Skeletal muscle cell (primary cell): ENCODE data around the gene TMEM198.

Source experiments
- DNase-seq: peaks from one replicate; pipeline ENCODE4 v3.0.0-alpha.2; 2010; ENCODE audit warnings: low read depth
- H3K4me3 ChIP-seq: 2 replicates; pipeline ENCODE4 v1.5.1; 2011; ENCODE audit warnings: low read depth, mild to moderate bottlenecking, control low read depth, low read length, moderate library complexity

TMEM198 gene

DNA sequence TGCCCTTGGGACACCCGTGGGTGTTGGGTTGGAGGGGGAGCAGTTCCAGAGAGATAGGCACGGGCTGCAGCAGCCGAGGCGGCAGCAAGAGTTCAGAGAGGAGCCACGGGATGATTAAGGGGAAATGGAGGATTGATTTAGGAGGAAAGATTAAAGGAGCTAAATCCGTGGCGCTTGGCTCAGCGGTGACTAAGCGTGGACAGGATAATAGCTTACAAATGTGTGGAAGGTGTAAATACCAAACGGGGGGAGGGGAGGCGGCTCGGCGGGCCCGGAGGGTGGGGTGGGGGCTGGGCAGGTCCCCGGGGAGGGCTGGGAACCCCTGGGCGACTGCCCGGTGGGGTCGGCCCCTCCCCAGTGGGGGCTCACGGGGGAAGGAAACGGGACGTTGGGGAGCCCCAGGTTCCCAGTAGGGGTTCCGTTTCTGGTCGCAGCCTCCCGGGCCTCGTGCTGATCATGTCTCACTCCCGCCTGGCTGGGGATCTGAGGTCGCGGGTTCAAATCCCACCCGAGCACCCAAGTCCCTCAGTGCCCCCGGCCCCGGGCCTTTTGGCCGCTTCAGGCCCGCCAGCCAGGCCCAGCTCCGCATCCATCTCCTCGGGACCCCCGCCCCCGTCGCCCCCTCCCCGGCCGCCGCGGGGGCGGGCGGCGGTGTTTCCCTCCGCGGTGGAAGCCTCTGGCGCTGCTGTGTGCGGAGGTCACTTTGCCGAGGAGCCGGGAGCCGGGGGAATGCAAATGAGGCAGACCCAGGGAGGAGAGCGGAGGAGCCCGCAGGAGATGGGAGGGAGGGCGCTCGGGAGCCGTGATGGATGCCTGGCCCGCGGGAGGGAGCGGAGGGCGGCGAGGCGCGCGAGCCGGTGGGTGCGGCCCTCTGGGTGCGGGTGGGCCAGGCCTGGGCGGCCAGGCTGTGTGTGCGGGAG is 21.5 kb upstream of the TMEM198 start:
- no peak for DNase-seq
- peak overlapping the region; percentile 25 for H3K4me3 ChIP-seq

DNA sequence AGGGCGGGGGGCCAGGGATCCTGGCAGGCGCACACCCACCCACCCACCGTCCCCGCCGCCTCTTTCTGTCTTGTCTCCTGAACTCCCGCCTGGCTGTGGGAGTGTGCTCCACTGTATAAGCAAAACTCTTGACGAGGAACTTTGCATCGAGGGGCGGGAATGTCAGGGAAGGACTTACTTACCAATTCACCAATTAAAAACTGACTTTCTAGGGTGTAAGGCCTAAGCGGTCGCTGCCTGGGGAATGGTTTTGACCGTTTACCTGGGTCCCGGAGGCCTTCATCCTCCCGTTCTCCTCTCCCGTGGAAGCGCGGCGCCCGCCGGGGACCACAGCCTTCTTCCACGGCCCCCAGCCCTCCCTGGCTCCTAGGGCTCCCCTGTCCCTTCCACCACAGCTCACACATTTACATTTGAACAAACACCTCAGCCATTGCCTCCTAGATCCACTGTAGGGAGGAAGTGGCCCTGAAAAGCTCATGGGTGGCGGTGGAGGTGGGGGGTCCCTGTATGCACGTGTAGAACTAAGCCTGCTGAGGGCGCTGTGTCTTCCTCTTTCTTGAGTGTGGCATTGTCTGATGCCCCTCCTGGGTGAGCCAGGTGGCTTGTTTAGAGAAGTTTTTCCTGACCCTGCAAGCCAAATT is 20.7 kb upstream of the TMEM198 start:
- DNase-seq, result no peak
- no peak overlapping the region for H3K4me3 ChIP-seq

DNA sequence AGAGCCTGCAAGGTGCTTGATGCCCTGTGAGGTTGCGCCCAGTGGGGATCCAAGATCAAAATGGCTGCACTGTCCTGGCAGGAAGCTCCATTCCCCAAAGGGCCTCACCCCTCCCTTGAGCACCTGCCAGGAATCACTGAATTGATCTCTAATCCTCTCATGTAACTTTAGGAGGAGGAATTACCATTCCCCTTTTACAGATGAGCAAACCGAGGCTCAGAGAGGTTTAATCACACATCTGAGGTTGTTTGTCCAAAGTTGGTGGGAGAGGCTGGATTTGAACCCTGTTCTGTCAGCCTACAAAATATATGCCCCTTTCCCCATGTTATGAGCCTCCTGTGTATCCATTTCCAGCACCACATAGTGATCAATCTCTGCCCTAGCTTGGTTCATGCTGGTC is 19.0 kb upstream of the TMEM198 start:
- no peak for DNase-seq
- no peak overlapping the region for H3K4me3 ChIP-seq

DNA sequence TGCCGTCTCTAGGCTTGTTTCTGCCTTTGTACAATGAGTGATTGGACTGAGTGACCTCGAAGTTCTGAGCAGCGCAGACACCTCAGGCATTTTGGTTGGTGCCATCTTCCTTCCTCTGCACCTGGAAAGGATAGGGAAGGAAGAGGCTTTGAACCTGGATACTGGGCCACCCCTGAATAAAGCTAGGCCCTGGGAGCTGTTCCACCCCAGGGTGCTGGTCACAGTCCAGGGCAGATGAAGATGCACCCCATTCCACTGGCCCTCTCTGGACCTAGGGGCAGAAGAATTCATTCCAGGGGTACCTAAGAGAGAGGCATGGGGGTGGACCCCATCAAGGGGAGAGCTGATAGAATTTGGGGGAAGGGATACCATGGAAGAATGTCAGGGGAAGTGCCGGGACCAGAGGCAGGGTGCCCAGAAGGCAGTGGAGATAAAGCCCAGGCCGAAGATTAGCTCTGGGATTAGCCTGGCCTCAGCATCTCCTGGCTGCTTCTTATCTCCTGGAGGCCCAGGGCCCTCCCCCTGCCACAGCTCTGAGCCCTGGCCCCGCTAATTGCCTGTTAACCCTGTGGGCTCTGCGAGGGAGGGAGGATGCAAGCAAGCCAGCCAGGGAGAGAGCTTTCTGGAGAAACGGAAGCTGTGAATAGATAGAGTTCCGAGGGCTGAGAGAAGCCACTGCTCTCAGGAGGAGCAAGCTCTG is 18.1 kb upstream of the TMEM198 start:
- no peak overlapping the region for H3K4me3 ChIP-seq
- DNase-seq, result no peak

DNA sequence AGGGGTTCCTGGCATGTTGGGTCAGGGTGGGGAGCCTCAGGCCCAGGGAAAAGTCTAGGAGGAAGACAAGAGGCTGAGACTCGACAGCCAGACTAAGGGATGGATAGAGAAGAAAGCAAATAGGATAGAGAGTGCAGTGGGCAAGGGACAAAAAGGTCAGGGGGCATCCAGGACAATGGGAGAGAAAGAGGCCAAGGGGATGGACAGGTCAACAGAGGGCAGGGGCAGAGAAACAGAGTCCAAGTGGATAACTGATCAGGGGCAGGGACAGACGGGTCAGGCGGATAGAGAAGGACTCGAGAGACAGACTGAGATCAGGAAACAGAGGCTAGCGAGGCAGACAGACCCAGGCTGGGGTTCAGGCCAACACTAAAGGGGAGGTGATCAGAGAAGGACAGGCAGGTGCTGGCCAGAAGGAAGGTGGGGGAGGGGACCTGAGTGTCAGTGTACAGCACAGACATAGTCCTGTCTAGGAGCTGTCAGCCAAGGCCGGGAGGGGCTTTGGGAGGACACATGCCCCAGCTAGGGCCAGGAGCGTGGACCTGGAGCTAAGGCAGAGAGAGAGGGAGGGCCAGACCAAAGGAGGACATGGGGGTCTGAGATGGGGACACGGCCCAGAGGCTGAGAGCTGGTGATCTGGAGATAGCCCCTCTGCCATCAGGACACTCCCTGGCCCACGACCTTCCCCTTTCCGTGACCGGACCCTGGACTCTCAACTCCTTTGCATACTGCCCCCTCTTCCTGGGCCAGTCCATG is 17.3 kb upstream of the TMEM198 start:
- DNase-seq, result no peak
- H3K4me3 ChIP-seq, result no peak overlapping the region

DNA sequence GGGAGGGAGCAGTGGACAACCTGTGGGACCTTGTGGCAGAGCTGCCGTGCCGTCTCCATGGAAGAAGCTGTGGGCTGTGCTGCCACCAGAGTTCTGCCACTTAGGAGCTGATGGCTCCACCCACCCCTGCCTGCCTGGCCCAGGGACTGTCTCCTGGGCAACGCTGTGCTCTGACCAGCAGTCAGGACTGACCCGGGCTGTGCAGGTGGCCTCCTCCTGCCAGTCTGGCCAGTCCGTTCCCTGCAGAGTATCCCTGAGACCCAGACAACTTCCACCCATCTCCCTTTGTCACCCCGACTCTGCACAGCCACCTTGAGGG is 16.8 kb upstream of the TMEM198 start:
- no peak for DNase-seq
- H3K4me3 ChIP-seq, result no peak overlapping the region

DNA sequence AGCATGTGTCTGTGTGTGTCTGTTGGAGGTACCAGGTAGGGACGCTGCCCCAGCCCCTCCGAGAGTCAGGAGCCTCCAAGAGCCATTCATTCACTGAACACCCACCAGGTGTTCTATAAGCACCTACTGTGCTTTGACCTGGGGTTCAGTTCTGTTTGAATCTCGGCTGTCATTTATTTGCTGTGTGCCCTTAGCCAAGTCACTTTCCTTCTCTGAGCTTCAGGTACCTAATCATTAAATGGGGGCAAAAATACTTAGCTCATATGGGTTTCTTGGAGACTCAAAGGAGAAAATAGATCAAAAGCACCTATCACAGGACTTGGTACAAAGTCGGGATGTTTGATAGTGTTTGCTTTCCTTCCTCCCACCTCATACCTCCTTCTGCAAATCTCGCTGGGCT is 16.4 kb upstream of the TMEM198 start:
- no peak for DNase-seq
- no peak overlapping the region for H3K4me3 ChIP-seq

DNA sequence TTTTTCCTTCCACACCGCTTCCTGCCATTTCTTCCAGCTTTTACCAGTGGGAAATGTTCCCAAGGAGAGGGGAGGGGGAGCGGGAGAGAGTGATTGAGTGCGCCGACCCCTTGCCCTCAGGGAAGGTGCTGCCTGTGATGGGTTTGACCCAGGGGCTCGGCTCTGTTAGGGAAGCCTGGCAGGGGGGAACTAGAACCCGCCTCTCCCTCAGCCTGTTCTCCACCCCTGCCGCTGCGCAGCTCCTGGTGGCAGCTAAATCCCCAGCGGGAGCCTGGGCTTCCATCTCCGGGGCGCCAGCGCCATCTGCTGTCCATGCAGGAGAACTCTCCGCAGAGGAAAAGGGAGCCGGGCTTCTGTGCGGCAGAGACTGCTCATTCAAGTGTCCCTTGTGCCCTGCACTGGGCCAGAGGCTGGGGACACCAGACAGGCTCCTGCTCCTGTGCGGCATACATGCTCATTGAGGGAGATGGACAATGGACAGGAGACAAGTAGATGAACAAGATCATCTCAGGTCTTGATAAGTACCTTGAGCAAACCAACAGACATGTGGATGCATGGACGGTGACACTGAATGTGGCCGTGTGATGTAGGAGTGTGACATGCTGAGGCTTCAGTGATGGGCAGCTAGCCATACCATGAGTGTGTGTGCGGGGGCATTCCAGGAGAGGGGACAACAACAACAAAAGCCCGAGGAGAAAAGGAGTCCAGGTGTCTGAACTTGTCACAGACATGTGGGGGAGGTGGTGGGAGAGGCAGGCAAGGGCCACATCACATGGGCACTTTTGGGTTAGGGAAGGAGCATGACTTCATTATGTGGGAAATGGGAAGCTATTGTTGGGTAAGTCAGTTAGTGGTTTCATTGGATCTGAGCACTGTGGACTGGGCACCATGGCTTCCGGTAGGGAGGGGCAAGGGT is 13.5 kb upstream of the TMEM198 start:
- peak overlapping the region; percentile 31 for H3K4me3 ChIP-seq
- DNase-seq, result peak; percentile 45

DNA sequence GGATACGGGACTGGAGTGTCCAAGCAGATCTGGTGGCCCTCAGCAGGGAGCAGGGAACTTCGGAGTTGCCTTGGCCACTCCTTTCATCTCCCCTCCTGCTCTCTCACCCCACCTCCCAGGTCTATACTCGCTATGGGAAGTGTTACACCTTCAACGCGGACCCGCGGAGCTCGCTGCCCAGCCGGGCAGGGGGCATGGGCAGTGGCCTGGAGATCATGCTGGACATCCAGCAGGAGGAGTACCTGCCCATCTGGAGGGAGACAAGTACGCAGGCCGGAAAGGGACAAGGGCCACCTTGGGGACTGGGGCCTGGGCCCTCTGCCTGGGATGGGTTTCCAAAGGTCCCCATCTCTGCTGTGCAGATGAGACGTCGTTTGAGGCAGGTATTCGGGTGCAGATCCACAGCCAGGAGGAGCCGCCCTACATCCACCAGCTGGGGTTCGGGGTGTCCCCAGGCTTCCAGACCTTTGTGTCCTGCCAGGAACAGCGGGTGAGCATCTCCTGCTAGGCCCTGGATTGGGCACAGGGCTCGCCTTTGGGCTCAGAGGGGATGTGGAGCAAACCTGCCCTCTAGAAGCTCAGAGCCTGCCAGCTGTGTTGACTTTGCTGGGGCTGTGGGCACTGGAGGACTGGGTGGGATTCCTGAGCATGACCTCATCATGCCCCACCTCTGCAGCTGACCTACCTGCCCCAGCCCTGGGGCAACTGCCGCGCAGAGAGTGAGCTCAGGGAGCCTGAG is 12.0 kb upstream of the TMEM198 start:
- no peak for DNase-seq
- H3K4me3 ChIP-seq, result no peak overlapping the region

DNA sequence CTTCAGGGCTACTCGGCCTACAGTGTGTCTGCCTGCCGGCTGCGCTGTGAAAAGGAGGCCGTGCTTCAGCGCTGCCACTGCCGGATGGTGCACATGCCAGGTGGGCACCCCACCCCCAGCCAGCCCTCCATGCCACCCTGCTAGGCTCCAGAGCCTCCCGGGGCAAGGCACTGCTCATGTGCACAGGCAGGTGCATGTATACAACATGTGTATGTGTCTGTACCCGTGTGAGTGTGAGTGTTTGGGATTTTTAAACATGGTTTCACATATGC is 11.5 kb upstream of the TMEM198 start:
- DNase-seq, result no peak
- no peak overlapping the region for H3K4me3 ChIP-seq

DNA sequence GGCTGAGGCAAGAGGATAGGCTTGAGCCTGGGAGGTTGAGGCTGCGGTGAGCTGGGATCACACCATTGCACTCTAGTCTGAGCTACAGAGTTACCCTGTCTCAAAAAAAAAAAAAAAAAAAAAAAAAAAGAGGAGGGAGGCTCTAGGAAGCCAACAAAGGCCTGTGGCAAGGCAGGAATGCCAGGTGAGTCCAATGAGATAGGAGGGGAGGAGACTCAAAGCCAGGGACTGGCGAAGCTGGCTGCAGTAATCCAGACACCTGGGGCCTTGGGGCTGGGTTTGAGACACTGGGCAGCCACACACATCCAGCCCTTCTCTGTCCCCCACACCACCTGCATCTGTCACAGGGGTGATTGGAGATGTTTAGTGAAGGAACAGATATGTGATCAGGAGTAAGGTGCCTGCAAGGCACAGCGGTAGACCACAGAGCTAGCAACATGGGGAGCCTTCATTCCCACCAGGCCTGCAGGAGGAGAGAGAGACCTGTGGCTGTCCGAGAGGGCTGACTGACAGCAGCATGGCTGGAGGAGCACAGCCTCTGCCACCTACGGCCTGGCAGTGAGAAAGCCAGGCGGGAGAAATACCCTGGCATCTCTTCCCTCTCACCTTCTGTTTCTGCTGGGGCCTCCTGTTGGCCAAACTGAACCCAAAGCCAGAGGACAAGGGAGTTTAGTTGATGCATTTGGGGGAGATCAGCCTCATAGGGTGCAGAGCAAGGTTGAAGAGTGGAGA is 9.7 kb upstream of the TMEM198 start:
- no peak overlapping the region for H3K4me3 ChIP-seq
- DNase-seq, result no peak

DNA sequence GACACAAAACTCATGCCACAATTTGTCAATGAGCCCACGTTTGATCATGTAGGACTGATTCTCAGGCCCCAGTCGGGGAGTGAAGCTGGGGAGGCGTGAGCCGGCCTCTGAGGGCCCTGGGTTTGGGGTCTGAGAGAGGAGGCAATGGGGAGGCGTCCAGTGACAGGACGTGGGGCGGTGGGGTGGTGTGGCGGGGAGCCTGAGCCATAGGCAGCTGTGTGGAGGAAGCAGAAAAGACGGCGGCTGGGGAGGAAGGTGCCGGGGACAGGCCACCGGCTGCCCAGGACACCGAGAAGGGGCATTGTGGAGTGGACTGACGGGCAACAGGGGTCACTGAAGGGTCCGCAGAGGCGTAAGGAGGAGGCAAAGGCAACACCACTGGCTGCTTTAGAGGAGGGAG is 7.4 kb upstream of the TMEM198 start:
- H3K4me3 ChIP-seq, result no peak overlapping the region
- no peak for DNase-seq

DNA sequence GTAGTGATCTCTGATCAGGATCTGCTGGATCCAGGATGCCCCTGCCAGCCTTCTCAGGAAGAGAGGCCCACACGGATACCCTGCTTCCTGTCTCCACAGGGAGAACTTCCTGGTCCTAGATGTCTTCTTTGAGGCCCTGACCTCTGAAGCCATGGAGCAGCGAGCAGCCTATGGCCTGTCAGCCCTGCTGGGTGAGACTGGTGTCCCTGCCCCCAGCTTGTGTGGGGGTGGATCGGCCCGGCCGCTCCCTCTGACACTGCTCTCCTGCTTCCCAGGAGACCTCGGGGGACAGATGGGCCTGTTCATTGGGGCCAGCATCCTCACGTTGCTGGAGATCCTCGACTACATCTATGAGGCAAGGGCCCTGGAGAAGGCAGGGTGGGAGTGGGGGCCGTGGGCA is 6.9 kb upstream of the TMEM198 start:
- no peak overlapping the region for H3K4me3 ChIP-seq
- no peak for DNase-seq

DNA sequence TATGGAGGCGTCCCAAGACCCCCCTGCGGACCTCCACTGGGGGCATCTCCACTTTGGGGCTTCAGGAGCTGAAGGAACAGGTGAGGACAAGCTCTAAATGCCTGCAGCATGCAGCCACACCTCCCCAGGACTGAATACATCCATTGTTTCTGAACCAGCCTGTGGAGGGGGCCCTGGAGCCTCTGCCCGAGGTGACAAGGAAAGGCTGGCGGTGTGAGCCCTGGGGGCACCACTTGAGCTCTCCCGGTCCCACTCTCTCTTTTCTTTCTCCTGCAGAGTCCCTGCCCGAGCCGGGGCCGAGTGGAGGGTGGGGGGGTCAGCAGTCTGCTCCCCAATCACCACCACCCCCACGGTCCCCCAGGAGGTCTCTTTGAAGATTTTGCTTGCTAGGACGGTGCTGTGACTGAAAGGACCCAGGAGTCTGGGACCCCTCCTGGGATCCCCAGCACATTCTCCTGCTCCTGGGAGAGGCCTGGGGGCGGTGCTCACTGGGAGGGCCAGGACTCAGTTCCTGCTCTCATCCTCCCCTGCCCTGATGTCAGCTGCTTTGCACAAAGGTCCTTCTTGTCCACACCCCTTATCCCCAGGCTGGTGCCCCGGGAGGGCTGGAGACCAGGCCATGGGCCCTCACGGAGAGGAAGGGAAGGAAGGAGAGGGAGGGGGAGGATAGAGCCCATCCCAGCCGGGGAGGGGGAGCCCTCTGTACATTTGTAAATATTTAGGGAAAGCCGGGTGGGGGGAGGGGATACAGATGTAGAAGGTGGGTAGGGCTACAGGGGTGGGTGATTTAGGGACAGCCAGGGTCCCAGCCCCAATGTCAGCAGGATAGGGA is 6.0 kb upstream of the TMEM198 start:
- no peak for DNase-seq
- H3K4me3 ChIP-seq, result no peak overlapping the region

DNA sequence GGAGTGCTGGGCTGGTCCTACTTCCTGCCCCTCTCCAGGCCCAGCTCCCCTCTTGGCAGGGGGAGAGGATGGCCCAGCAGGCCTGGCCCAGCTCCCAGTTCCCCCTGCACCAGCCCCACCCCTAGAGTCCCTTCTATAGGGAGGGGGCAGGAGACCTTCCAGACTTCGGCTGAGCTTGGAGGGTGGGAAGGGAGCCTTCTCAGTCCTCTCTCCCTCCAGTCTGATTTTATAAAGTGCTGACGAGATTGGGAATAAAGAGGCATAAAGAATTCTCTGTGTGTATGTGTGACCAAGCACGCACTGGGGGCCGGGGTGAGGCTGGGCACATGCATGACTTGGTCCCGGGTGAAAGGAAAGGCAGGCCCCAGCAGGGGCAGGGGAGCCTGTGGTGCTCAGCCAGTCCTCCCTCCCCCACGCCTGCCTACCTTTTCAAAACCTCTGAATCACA is 5.3 kb upstream of the TMEM198 start:
- DNase-seq, result no peak
- no peak overlapping the region for H3K4me3 ChIP-seq

DNA sequence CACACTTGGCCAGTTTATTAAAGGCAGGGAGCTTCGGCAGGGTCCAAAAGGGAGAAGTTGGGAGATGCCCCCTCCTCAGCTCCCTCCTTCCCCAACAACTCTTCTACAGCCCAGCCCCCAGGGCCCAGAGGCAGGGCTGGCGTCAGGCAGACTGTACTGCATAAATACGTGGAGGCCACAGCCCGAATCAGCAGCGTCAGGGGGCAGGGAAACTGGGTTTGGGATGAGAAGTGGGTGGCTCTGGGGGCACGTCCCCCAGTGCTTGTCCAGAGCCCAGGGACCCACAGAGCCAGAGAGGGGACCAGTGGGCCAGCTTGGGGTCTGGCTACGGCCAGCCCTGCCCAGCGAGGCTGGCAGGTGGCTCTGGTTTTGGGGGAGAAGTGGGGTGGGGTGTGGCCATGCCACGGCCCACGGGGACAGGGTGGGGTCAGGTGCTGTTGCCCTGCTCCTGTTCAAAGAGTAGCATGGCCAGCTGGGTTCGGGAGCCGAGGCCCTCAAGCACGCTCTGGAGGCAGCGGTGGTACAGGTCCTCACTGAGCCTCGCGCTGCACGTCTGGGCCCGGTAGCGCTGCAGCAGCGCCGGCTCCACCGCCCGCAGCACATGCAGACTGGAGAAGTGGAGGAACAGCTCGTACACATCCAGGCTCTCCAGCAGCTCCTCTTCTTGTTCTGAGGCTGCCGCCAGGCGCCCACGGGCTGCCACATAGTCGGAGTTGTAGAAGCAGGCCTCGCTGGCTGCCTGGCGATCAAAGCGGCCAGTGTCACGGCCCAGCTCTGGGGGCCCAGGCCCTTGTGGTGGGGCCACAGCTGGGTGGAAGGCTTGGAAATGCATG is 4.7 kb upstream of the TMEM198 start:
- no peak overlapping the region for H3K4me3 ChIP-seq

More for the DNA sequence above, 4.7 kb upstream of the TMEM198 start:
- DNase-seq, result no peak
